Fibroblast of pulmonary artery (primary cell): ENCODE results near the gene KIAA1217.
A peak's percentile ranks its signal among the peaks of the same experiment; 100 is the strongest.
"Not testable (repeated sequence)": the region's sequence is repeated elsewhere in the genome, so short reads cannot be mapped to it uniquely, and the experiment has no call there.

ENCODE experiments used
- DNase-seq: peaks from one replicate; pipeline ENCODE4 v3.0.0-alpha.2; 2010; ENCODE audit warnings: low read depth
- H3K4me3 ChIP-seq: replicated peaks from 2 replicates; pipeline ENCODE4 v1.5.1; 2011; ENCODE audit warnings: low read depth, mild to moderate bottlenecking, control low read depth, low read length, moderate library complexity
- TF ChIP-seq, protein P1 (sequence below): IDR thresholded peaks from 2 replicates; pipeline ENCODE4 v1.5.1; 2011; ENCODE audit warnings: mild to moderate bottlenecking, control low read depth, low read length, inconsistent platforms; ENCODE audit errors: missing control alignments

Gene KIAA1217

DNA sequence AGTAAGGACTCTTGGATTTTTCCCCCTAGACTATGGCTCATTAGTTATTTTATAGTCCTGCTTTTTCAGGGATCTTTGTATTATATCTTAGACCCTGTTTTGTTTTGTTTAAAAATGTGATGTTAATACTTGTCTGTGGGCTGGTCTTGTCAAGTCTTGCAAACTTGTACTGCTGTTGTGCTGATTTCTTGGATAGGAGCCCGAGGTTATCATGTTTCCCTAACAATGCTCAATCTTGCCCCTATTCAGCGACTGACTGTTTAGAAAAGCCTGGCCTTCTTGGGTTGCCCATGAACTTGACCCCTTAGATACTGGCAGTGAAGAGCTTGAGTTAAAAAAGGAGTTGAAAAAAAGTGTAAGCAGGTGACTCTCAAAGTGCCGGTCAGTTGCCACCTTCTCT, 115.7 kb downstream of the KIAA1217 start:
- no peak overlapping the region for H3K4me3 ChIP-seq
- TF ChIP-seq, protein P1, sequence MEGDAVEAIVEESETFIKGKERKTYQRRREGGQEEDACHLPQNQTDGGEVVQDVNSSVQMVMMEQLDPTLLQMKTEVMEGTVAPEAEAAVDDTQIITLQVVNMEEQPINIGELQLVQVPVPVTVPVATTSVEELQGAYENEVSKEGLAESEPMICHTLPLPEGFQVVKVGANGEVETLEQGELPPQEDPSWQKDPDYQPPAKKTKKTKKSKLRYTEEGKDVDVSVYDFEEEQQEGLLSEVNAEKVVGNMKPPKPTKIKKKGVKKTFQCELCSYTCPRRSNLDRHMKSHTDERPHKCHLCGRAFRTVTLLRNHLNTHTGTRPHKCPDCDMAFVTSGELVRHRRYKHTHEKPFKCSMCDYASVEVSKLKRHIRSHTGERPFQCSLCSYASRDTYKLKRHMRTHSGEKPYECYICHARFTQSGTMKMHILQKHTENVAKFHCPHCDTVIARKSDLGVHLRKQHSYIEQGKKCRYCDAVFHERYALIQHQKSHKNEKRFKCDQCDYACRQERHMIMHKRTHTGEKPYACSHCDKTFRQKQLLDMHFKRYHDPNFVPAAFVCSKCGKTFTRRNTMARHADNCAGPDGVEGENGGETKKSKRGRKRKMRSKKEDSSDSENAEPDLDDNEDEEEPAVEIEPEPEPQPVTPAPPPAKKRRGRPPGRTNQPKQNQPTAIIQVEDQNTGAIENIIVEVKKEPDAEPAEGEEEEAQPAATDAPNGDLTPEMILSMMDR: no peak
- no peak for DNase-seq

DNA sequence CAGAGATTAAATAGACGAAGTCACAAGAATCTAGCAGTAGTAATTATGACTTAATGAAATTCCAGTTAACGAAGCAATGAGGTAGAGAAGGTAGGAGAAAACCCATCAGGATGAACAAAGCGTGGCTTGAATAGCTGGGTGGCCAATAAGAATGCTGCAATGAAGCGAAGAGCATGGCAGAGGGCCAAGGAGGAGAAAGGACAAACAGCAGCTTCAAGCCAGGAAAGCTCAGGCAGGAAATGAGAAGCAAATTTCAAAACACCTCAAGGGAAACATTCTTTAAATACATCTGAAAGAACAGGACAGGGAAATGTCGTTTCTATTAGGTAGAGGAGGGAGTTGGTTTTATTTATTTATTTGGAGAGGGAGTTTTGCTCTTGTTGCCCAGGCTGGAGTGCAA, 122.5 kb downstream of the KIAA1217 start:
- peak; percentile 90 for DNase-seq
- H3K4me3 ChIP-seq: no peak overlapping the region
- TF ChIP-seq, protein P1: no peak

DNA sequence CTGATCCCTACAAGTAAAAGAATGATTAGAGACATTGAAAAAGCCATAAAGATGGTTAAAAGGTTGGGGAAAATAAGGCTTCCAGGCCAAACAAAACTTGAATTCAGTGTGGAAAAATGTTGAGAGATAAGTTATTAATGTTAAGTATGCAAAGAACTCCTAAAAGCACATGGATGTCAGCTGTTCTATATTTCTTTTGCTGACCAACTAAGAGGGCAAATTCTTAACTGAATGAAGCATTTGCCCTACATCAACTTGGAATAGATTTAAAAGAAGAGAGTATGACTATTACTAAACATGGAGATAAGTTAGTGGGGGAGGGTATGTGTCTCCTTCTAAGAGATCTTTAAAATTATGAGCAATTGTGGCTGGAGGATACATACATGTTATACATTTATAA, 124.8 kb downstream of the KIAA1217 start:
- no peak overlapping the region for H3K4me3 ChIP-seq
- peak; percentile 55 for DNase-seq
- TF ChIP-seq, protein P1: no peak

DNA sequence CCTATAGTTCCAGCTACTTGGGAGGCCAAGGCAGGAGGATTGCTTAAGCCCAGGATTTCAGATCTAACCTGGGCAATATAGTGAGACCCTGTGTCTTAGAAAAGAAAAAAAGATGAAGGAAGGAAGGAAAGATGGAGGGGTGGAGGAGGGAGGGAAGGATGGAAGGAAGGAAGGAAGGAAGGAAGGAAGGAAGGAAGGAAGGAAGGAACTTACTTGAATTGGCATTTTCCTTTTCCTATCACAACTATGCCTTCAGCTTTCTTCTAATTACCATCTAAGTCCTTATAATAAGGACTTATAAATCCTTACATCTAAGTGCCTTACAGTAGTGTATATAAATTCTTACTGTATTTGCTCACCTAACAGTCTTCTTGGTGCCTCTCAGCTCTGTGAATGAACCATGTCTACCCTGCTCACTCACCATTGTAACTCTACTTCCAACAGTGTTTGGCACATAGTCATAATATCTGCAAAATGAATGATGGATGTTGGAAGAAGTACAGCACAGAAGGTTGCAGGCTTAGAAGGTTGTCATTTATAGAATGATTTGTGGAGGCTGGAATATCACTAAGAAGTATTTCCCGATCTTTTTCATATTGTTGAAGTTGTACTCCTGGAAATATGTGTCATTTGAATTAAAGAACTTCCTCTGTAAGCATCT, 125.5 kb downstream of the KIAA1217 start:
- TF ChIP-seq, protein P1: no peak
- H3K4me3 ChIP-seq: no peak overlapping the region
- DNase-seq: no peak

DNA sequence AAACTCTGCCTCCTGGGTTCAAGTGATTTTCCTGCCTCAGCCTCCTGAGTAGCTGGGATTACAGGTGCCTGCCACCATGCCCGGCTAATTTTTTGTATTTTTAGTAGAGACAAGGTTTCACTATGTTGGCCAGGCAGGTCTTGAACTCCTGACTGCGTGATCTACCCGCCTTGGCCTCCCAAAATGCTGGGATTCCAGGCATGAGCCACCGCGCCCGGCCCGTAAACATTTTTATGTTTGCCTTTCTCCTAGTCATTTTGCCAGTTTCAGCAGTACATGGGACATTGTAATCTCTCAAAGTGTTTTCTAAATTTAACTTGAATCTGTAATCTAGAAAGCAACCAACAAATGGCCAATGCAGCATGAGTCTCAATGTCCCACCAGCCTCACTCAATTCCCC, 128.8 kb downstream of the KIAA1217 start:
- H3K4me3 ChIP-seq, DNase-seq: not testable (repeated sequence)

DNA sequence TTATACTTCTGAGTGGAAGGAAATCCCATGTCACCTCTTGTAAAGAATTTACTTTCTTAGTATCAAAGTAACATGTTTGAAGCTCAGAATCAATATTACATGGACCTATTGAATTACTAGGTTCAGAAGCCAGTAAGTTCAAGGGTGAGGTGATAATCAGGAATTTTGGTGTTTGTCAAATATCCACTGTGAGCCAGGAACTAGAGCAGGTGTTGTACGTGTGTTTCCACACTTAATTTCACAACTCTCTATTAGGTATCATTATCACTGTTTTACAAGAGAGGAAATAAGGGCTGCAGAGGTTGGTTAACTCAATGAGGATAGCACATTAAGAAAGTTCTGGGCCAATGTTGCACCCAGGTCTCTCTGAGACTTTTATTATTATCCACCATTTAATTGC, 130.4 kb downstream of the KIAA1217 start:
- TF ChIP-seq, protein P1: no peak
- no peak overlapping the region for H3K4me3 ChIP-seq
- no peak for DNase-seq

DNA sequence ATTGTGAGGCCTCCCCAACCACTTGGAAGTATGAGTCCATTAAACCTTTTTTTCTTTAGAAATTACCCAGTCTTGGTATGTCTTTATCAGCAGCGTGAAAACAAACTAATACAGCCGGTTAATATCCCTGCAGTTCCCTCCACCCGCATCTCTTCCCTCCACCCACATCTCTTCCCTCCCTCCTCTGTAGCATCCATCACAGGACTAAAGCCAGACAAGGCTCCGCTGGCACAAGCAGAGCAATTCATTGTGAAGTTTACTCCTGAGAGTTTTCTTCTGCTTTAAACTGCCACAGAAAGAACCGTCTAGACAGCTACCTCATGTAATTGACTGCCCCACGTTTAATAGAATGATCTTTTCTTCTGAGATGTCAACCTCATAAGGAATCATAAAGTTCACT, 131.5 kb downstream of the KIAA1217 start:
- H3K4me3 ChIP-seq: no peak overlapping the region
- no peak for DNase-seq
- TF ChIP-seq, protein P1: no peak
